Measurements from ENCODE around the gene APOB. TPM values are rescaled to one million over a fixed set of nuclear protein-coding genes. Genes with fewer than 3 reads are reported as not detected.

The APOB gene
- total and polyA plus RNA-seq, 2 of the 8 experiments (the other 6 are each of a cell fraction or from before 2014, with no cell fraction given) = 0.15 to 0.61 TPM

DNA sequence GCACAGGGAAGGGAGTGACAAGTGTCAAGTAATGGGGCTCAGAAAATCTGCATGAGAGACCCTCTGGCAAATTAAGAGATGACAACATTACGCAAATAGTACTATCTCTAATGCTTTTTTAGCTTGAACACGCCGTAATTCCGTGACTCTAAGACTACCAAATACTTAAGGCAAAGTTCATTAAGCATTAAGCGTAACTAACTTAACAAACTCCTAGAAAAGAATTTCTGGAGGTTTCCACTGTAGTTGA, 1.2 kb downstream of the APOB start (continued):
- TF ChIP-seq, protein P1, sequence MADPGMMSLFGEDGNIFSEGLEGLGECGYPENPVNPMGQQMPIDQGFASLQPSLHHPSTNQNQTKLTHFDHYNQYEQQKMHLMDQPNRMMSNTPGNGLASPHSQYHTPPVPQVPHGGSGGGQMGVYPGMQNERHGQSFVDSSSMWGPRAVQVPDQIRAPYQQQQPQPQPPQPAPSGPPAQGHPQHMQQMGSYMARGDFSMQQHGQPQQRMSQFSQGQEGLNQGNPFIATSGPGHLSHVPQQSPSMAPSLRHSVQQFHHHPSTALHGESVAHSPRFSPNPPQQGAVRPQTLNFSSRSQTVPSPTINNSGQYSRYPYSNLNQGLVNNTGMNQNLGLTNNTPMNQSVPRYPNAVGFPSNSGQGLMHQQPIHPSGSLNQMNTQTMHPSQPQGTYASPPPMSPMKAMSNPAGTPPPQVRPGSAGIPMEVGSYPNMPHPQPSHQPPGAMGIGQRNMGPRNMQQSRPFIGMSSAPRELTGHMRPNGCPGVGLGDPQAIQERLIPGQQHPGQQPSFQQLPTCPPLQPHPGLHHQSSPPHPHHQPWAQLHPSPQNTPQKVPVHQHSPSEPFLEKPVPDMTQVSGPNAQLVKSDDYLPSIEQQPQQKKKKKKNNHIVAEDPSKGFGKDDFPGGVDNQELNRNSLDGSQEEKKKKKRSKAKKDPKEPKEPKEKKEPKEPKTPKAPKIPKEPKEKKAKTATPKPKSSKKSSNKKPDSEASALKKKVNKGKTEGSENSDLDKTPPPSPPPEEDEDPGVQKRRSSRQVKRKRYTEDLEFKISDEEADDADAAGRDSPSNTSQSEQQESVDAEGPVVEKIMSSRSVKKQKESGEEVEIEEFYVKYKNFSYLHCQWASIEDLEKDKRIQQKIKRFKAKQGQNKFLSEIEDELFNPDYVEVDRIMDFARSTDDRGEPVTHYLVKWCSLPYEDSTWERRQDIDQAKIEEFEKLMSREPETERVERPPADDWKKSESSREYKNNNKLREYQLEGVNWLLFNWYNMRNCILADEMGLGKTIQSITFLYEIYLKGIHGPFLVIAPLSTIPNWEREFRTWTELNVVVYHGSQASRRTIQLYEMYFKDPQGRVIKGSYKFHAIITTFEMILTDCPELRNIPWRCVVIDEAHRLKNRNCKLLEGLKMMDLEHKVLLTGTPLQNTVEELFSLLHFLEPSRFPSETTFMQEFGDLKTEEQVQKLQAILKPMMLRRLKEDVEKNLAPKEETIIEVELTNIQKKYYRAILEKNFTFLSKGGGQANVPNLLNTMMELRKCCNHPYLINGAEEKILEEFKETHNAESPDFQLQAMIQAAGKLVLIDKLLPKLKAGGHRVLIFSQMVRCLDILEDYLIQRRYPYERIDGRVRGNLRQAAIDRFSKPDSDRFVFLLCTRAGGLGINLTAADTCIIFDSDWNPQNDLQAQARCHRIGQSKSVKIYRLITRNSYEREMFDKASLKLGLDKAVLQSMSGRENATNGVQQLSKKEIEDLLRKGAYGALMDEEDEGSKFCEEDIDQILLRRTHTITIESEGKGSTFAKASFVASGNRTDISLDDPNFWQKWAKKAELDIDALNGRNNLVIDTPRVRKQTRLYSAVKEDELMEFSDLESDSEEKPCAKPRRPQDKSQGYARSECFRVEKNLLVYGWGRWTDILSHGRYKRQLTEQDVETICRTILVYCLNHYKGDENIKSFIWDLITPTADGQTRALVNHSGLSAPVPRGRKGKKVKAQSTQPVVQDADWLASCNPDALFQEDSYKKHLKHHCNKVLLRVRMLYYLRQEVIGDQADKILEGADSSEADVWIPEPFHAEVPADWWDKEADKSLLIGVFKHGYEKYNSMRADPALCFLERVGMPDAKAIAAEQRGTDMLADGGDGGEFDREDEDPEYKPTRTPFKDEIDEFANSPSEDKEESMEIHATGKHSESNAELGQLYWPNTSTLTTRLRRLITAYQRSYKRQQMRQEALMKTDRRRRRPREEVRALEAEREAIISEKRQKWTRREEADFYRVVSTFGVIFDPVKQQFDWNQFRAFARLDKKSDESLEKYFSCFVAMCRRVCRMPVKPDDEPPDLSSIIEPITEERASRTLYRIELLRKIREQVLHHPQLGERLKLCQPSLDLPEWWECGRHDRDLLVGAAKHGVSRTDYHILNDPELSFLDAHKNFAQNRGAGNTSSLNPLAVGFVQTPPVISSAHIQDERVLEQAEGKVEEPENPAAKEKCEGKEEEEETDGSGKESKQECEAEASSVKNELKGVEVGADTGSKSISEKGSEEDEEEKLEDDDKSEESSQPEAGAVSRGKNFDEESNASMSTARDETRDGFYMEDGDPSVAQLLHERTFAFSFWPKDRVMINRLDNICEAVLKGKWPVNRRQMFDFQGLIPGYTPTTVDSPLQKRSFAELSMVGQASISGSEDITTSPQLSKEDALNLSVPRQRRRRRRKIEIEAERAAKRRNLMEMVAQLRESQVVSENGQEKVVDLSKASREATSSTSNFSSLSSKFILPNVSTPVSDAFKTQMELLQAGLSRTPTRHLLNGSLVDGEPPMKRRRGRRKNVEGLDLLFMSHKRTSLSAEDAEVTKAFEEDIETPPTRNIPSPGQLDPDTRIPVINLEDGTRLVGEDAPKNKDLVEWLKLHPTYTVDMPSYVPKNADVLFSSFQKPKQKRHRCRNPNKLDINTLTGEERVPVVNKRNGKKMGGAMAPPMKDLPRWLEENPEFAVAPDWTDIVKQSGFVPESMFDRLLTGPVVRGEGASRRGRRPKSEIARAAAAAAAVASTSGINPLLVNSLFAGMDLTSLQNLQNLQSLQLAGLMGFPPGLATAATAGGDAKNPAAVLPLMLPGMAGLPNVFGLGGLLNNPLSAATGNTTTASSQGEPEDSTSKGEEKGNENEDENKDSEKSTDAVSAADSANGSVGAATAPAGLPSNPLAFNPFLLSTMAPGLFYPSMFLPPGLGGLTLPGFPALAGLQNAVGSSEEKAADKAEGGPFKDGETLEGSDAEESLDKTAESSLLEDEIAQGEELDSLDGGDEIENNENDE (IDR thresholded peaks at IDR 0.05; ENCODE audit: insufficient replicate concordance, low read length) = no peak
- TF ChIP-seq, protein P2, sequence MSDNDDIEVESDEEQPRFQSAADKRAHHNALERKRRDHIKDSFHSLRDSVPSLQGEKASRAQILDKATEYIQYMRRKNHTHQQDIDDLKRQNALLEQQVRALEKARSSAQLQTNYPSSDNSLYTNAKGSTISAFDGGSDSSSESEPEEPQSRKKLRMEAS (IDR thresholded peaks at IDR 0.05) = no peak
- no peak for TF ChIP-seq GTF2F1 (IDR thresholded peaks at IDR 0.05; ENCODE audit: borderline replicate concordance, low read depth, low read length)
- no peak for TF ChIP-seq KDM1A (IDR thresholded peaks at IDR 0.05; ENCODE audit: borderline replicate concordance, low read length)
- no peak for TF ChIP-seq RBBP5 (IDR thresholded peaks at IDR 0.05; ENCODE audit: borderline replicate concordance, low read depth, low read length)
- no peak for TF ChIP-seq CTBP2 (IDR thresholded peaks at IDR 0.05; ENCODE audit: borderline replicate concordance, insufficient read depth, insufficient read length, low read length)
- TF ChIP-seq, protein P3, sequence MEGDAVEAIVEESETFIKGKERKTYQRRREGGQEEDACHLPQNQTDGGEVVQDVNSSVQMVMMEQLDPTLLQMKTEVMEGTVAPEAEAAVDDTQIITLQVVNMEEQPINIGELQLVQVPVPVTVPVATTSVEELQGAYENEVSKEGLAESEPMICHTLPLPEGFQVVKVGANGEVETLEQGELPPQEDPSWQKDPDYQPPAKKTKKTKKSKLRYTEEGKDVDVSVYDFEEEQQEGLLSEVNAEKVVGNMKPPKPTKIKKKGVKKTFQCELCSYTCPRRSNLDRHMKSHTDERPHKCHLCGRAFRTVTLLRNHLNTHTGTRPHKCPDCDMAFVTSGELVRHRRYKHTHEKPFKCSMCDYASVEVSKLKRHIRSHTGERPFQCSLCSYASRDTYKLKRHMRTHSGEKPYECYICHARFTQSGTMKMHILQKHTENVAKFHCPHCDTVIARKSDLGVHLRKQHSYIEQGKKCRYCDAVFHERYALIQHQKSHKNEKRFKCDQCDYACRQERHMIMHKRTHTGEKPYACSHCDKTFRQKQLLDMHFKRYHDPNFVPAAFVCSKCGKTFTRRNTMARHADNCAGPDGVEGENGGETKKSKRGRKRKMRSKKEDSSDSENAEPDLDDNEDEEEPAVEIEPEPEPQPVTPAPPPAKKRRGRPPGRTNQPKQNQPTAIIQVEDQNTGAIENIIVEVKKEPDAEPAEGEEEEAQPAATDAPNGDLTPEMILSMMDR (IDR thresholded peaks at IDR 0.05; ENCODE audit: control extremely low read depth in 1 of 3, insufficient read depth in 1 of 3, low read depth in 1 of 3, low read length in 3 of 3) = no peak

Data from H1 (cell line).